A673 (cell line): ENCODE results near the gene TLE3.

Experiments used
- EZH2 ChIP-seq: fragments of 200-600 bp; sonication (generic); IDR thresholded peaks from 2 replicates; pipeline ENCODE4 v1.6.1; 2017; ENCODE audit warnings: borderline replicate concordance, low read depth, mild to moderate bottlenecking, mixed read lengths, antibody characterized with exemption, low read length; ENCODE audit not compliant: poor library complexity, severe bottlenecking
- TF ChIP-seq, protein P1 (sequence below): fragments of 300-800, 200-600 bp; sonication (generic); conservative IDR thresholded peaks from 2 replicates; pipeline ENCODE4 v1.5.1; 2017; ENCODE audit warnings: low read depth, mild to moderate bottlenecking, antibody characterized with exemption, low read length, moderate library complexity, mixed read lengths

DNA sequence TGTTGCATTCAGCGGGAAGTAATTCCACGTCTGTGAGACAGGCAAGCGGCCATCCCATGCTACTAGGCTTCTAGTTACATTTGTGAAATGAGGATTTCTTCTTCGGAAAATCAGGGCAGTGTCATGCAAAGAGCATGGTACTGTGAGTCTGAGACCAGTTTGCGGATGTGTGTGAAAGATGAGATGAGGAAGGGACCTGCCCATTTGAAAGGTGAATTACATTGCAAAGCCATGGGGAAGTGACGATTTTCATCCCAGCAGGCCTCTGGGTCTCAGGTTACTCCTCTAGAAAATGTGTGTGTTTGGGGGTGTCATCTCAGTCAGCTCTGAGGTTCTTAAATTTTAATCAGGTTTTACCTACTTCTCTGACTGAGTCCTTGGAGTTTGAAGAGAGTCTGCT, 16.1 kb downstream of the TLE3 start:
- TF ChIP-seq, protein P1, sequence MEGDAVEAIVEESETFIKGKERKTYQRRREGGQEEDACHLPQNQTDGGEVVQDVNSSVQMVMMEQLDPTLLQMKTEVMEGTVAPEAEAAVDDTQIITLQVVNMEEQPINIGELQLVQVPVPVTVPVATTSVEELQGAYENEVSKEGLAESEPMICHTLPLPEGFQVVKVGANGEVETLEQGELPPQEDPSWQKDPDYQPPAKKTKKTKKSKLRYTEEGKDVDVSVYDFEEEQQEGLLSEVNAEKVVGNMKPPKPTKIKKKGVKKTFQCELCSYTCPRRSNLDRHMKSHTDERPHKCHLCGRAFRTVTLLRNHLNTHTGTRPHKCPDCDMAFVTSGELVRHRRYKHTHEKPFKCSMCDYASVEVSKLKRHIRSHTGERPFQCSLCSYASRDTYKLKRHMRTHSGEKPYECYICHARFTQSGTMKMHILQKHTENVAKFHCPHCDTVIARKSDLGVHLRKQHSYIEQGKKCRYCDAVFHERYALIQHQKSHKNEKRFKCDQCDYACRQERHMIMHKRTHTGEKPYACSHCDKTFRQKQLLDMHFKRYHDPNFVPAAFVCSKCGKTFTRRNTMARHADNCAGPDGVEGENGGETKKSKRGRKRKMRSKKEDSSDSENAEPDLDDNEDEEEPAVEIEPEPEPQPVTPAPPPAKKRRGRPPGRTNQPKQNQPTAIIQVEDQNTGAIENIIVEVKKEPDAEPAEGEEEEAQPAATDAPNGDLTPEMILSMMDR = no peak
- TF ChIP-seq EZH2 = no peak
